HCT116 (cell line): ENCODE measurements around the gene CPEB1.

Experiments used
- EGR1 ChIP-seq: IDR thresholded peaks from 2 replicates; pipeline ENCODE4 v1.6.1; 2012; ENCODE audit warnings: low read depth
- EZH2phosphoT487 ChIP-seq: fragments of 200-600 bp; IDR thresholded peaks from 2 replicates; pipeline ENCODE4 v1.6.1; 2018; ENCODE audit warnings: antibody characterized with exemption, borderline replicate concordance
- JUND ChIP-seq: IDR thresholded peaks from 2 replicates; pipeline ENCODE4 v1.6.1; 2012
- POLR2A ChIP-seq: IDR thresholded peaks from 2 replicates; pipeline ENCODE4 v1.7.0; 2011; ENCODE audit warnings: borderline replicate concordance; ENCODE audit not compliant: insufficient read depth, insufficient read length; ENCODE audit errors: extremely low read depth
- RAD21 ChIP-seq: IDR thresholded peaks from 2 replicates; pipeline ENCODE4 v1.6.1; 2012; ENCODE audit warnings: low read depth, mild to moderate bottlenecking
- ZNF274 ChIP-seq: fragments of 200-500 bp; sonication (Bioruptor generic); IDR thresholded peaks from 2 replicates; pipeline ENCODE4 v1.6.1; 2014; ENCODE audit warnings: mild to moderate bottlenecking, low read depth, low read length, inconsistent platforms
- TF ChIP-seq, protein P1 (sequence below), 3 experiments: fragments of 200-600 bp in 1 of 3; sonication (generic) in 1 of 3; IDR thresholded peaks in 2 of 3; conservative IDR thresholded peaks in 1 of 3; 2 replicates each; pipeline ENCODE4 v1.5.1; 2012 to 2017; ENCODE audit warnings: low read depth in 2 of 3, low read length in 2 of 3, antibody characterized with exemption in 1 of 3, borderline replicate concordance in 1 of 3, control low read depth in 1 of 3, mild to moderate bottlenecking in 1 of 3, mixed read lengths in 1 of 3, mixed run types in 1 of 3, moderate library complexity in 1 of 3; ENCODE audit not compliant: insufficient read depth in 1 of 3
- TF ChIP-seq, protein P2 (sequence below): IDR thresholded peaks from 2 replicates; pipeline ENCODE4 v1.6.1; 2012; ENCODE audit warnings: low read depth
- TF ChIP-seq, protein P3 (sequence below): IDR thresholded peaks from 2 replicates; pipeline ENCODE4 v1.6.1; 2012

DNA sequence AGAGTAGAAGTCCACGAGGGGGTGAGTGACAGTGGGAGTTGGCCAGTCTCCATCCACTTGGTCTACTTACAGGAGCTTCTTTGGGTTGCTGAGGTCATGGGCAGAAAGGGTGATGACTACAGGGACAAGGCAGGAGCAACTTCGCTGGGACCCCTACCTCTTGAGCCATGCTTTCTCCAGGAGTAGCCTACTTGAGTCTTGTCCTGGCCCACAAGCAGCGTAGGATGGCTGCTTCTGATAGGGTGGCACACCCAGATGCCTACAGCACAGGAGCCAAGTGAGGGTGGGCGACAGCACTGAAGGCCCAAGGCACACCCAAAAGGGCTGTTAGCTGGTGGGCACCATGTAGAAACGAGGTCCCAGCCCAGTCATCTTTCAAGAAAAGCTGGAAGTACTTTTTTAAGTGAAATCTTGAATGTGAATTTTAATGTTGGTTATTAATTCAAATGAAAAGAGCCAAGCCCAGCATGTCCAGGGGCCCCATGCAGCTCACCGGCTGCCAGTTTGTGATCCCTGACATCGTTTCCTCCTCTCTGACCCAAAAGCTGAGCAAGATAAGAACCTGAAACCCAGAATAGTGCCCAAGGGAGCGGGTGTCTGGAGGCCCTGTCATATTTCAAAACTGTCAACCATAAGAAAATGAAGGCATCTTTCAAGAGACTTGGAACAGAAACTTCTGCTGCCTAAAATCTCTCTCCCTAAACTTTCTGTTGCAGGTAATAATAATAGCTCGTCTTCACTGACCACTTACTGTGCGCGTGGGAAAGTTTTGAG, 2.2 kb upstream of the CPEB1 start:
- TF ChIP-seq POLR2A = no peak
- TF ChIP-seq RAD21 = no peak
- TF ChIP-seq, protein P1, sequence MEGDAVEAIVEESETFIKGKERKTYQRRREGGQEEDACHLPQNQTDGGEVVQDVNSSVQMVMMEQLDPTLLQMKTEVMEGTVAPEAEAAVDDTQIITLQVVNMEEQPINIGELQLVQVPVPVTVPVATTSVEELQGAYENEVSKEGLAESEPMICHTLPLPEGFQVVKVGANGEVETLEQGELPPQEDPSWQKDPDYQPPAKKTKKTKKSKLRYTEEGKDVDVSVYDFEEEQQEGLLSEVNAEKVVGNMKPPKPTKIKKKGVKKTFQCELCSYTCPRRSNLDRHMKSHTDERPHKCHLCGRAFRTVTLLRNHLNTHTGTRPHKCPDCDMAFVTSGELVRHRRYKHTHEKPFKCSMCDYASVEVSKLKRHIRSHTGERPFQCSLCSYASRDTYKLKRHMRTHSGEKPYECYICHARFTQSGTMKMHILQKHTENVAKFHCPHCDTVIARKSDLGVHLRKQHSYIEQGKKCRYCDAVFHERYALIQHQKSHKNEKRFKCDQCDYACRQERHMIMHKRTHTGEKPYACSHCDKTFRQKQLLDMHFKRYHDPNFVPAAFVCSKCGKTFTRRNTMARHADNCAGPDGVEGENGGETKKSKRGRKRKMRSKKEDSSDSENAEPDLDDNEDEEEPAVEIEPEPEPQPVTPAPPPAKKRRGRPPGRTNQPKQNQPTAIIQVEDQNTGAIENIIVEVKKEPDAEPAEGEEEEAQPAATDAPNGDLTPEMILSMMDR (IDR thresholded peaks at IDR 0.05 in 2 of 3, conservative IDR thresholded peaks at IDR 0.05 in 1 of 3; ENCODE audit: borderline replicate concordance in 1 of 3, insufficient read depth in 1 of 3, low read depth in 2 of 3, low read length in 2 of 3) = no peak
- TF ChIP-seq ZNF274 = no peak
- TF ChIP-seq, protein P2, sequence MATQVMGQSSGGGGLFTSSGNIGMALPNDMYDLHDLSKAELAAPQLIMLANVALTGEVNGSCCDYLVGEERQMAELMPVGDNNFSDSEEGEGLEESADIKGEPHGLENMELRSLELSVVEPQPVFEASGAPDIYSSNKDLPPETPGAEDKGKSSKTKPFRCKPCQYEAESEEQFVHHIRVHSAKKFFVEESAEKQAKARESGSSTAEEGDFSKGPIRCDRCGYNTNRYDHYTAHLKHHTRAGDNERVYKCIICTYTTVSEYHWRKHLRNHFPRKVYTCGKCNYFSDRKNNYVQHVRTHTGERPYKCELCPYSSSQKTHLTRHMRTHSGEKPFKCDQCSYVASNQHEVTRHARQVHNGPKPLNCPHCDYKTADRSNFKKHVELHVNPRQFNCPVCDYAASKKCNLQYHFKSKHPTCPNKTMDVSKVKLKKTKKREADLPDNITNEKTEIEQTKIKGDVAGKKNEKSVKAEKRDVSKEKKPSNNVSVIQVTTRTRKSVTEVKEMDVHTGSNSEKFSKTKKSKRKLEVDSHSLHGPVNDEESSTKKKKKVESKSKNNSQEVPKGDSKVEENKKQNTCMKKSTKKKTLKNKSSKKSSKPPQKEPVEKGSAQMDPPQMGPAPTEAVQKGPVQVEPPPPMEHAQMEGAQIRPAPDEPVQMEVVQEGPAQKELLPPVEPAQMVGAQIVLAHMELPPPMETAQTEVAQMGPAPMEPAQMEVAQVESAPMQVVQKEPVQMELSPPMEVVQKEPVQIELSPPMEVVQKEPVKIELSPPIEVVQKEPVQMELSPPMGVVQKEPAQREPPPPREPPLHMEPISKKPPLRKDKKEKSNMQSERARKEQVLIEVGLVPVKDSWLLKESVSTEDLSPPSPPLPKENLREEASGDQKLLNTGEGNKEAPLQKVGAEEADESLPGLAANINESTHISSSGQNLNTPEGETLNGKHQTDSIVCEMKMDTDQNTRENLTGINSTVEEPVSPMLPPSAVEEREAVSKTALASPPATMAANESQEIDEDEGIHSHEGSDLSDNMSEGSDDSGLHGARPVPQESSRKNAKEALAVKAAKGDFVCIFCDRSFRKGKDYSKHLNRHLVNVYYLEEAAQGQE = no peak
- TF ChIP-seq EGR1 = no peak
- TF ChIP-seq, protein P3, sequence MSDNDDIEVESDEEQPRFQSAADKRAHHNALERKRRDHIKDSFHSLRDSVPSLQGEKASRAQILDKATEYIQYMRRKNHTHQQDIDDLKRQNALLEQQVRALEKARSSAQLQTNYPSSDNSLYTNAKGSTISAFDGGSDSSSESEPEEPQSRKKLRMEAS = no peak
- TF ChIP-seq JUND = no peak
- no peak for TF ChIP-seq EZH2phosphoT487
